Karpas-422 (cell line): ENCODE data around the gene GALNT2. TPM values are rescaled to one million over a fixed set of nuclear protein-coding genes. Genes with fewer than 3 reads are reported as not detected.

Experiments
- DNase-seq: peaks from one replicate; pipeline ENCODE4 v3.0.0-alpha.2; 2015
- H2AFZ ChIP-seq: fragments of 200-600 bp; sonication (generic); 2 replicates; pipeline ENCODE4 v1.6.1; 2014; ENCODE audit warnings: antibody characterized with exemption, low read length, mixed read lengths
- H3K27ac ChIP-seq: fragments of 200-600 bp; sonication (generic); 2 replicates; pipeline ENCODE4 v1.5.1; 2014; ENCODE audit warnings: mild to moderate bottlenecking, low read length, moderate library complexity
- H3K27me3 ChIP-seq: fragments of 200-600 bp; sonication (generic); 2 replicates; pipeline ENCODE4 v1.6.1; 2014; ENCODE audit warnings: low read length, mixed read lengths
- H3K36me3 ChIP-seq: fragments of 200-600 bp; sonication (generic); 2 replicates; pipeline ENCODE4 v1.6.1; 2014; ENCODE audit warnings: low read length, mixed read lengths; ENCODE audit not compliant: insufficient read depth
- H3K4me1 ChIP-seq: fragments of 200-600 bp; sonication (generic); 2 replicates; pipeline ENCODE4 v1.6.1; 2014; ENCODE audit warnings: mild to moderate bottlenecking, low read length, mixed read lengths
- H3K4me2 ChIP-seq: fragments of 200-600 bp; sonication (generic); 2 replicates; pipeline ENCODE4 v1.6.1; 2014; ENCODE audit warnings: low read length, low read depth, mild to moderate bottlenecking; ENCODE audit not compliant: poor library complexity, severe bottlenecking
- H3K4me3 ChIP-seq: fragments of 200-600 bp; sonication (generic); 2 replicates; pipeline ENCODE4 v1.5.1; 2014; ENCODE audit warnings: mild to moderate bottlenecking, antibody characterized with exemption, low read length, mixed read lengths
- H3K79me2 ChIP-seq: fragments of 200-600 bp; sonication (generic); 2 replicates; pipeline ENCODE4 v1.6.1; 2014; ENCODE audit warnings: mild to moderate bottlenecking, low read length, mixed read lengths
- H3K9ac ChIP-seq: fragments of 200-600 bp; sonication (generic); 2 replicates; pipeline ENCODE4 v1.6.0; 2014; ENCODE audit warnings: low read length
- H3K9me2 ChIP-seq: fragments of 200-600 bp; sonication (generic), shearing (Covaris generic); replicated peaks from 2 replicates; pipeline ENCODE4 v1.6.0; 2014; ENCODE audit warnings: mild to moderate bottlenecking, low read length, moderate library complexity; ENCODE audit not compliant: insufficient read depth
- H3K9me3 ChIP-seq: fragments of 300-700, 200-600 bp; sonication (generic); 2 replicates; pipeline ENCODE4 v1.6.1; 2014; ENCODE audit warnings: low read length, mixed read lengths
- H4K20me1 ChIP-seq: fragments of 200-600 bp; sonication (generic); 2 replicates; pipeline ENCODE4 v1.6.1; 2014; ENCODE audit warnings: mild to moderate bottlenecking, antibody characterized with exemption, low read length, low read depth; ENCODE audit not compliant: insufficient read depth
- total RNA-seq: library from RNA; depleted of rRNA; stranded (reverse); fragments of >200 nt; shearing (Covaris generic); gene quantifications from 2 replicates; pipeline ENCODE4 v1.2.3, GENCODE V29; 2014; ENCODE audit warnings: low replicate concordance

The GALNT2 gene
- total RNA-seq, 1 experiment from 2014 or later, result 2.7 TPM

- no peaks in the 10 kb centered on the region for H3K79me2 ChIP-seq
- H4K20me1 ChIP-seq, result peaks cover 16% of the 10 kb centered on the region; the same call in 1 of the 2 replicates
- no peak overlapping the region for H3K27ac ChIP-seq
- no peak overlapping the region for H3K9ac ChIP-seq
- DNase-seq, result no peak
- no peak overlapping the region for H3K4me3 ChIP-seq
- H3K9me3 ChIP-seq, result peaks cover 7% of the 10 kb centered on the region; the same call in 1 of the 2 replicates
- no peaks in the 10 kb centered on the region for H3K36me3 ChIP-seq
- no peaks in the 10 kb centered on the region for H3K27me3 ChIP-seq
- no peak overlapping the region for H2AFZ ChIP-seq
- H3K4me1 ChIP-seq, result no peaks in the 10 kb centered on the region
- H3K4me2 ChIP-seq, result no peak overlapping the region
- no peaks in the 10 kb centered on the region for H3K9me2 ChIP-seq
Measured at GRCh38 chr1:230083746-230084407, 16.8 kb downstream of the GALNT2 start.

- Histone ChIP-seq H3K9ac (no peak overlapping the region), H2AFZ (no peak overlapping the region), H4K20me1 (peaks cover 16% of the 10 kb centered on the region; the same call in 1 of the 2 replicates), H3K27me3 (no peaks in the 10 kb centered on the region), H3K36me3 (no peaks in the 10 kb centered on the region), H3K27ac (no peak overlapping the region), H3K4me1 (no peaks in the 10 kb centered on the region), H3K4me3 (no peak overlapping the region), H3K9me3 (peaks cover 7% of the 10 kb centered on the region; the same call in 1 of the 2 replicates), H3K79me2 (no peaks in the 10 kb centered on the region), H3K9me2 (no peaks in the 10 kb centered on the region), H3K4me2 (no peak overlapping the region)
- DNase-seq, result no peak
Measured at GRCh38 chr1:230084408-230085177, 17.6 kb downstream of the GALNT2 start.

GRCh38 chr1:230085178-230085515 is 18.1 kb downstream of the GALNT2 start:
- Histone ChIP-seq H3K4me1 (no peaks in the 10 kb centered on the region), H3K9me3 (peaks cover 7% of the 10 kb centered on the region; the same call in 1 of the 2 replicates), H3K4me2 (no peak overlapping the region), H3K27me3 (no peaks in the 10 kb centered on the region), H3K4me3 (no peak overlapping the region), H4K20me1 (peaks cover 16% of the 10 kb centered on the region; the same call in 1 of the 2 replicates), H3K36me3 (no peaks in the 10 kb centered on the region), H3K79me2 (no peaks in the 10 kb centered on the region), H3K27ac (no peak overlapping the region), H3K9me2 (no peaks in the 10 kb centered on the region), H2AFZ (no peak overlapping the region), H3K9ac (no peak overlapping the region)
- no peak for DNase-seq

GRCh38 chr1:230086151-230086550 is 19.1 kb downstream of the GALNT2 start:
- H4K20me1 ChIP-seq, result peaks cover 16% of the 10 kb centered on the region; the same call in 1 of the 2 replicates
- H3K9me3 ChIP-seq, result peaks cover 7% of the 10 kb centered on the region; the same call in 1 of the 2 replicates
- no peaks in the 10 kb centered on the region for H3K36me3 ChIP-seq
- no peaks in the 10 kb centered on the region for H3K27me3 ChIP-seq
- H3K79me2 ChIP-seq, result no peaks in the 10 kb centered on the region
- H2AFZ ChIP-seq, result no peak overlapping the region
- H3K9ac ChIP-seq, result no peak overlapping the region
- H3K4me2 ChIP-seq, result no peak overlapping the region
- DNase-seq, result no peak
- no peaks in the 10 kb centered on the region for H3K4me1 ChIP-seq
- H3K9me2 ChIP-seq, result no peaks in the 10 kb centered on the region
- no peak overlapping the region for H3K4me3 ChIP-seq
- no peak overlapping the region for H3K27ac ChIP-seq

GRCh38 chr1:230087028-230087716 is 20.1 kb downstream of the GALNT2 start:
- Histone ChIP-seq H3K27me3 (no peaks in the 10 kb centered on the region), H3K4me2 (no peak overlapping the region), H3K4me1 (no peaks in the 10 kb centered on the region), H3K9ac (no peak overlapping the region), H3K4me3 (no peak overlapping the region), H2AFZ (no peak overlapping the region), H3K27ac (no peak overlapping the region), H3K79me2 (no peaks in the 10 kb centered on the region), H4K20me1 (peaks cover 16% of the 10 kb centered on the region; the same call in 1 of the 2 replicates), H3K36me3 (no peaks in the 10 kb centered on the region), H3K9me3 (peaks cover 7% of the 10 kb centered on the region; the same call in 1 of the 2 replicates), H3K9me2 (no peaks in the 10 kb centered on the region)
- DNase-seq, result no peak

GRCh38 chr1:230087717-230088105 is 20.7 kb downstream of the GALNT2 start:
- Histone ChIP-seq H4K20me1 (peaks cover 16% of the 10 kb centered on the region; the same call in 1 of the 2 replicates), H3K9me3 (peaks cover 5% of the 10 kb centered on the region; the same call in 1 of the 2 replicates), H3K4me3 (no peak overlapping the region), H3K27me3 (no peaks in the 10 kb centered on the region), H3K4me1 (no peaks in the 10 kb centered on the region), H3K4me2 (no peak overlapping the region), H3K36me3 (no peaks in the 10 kb centered on the region), H2AFZ (no peak overlapping the region), H3K27ac (no peak overlapping the region), H3K9me2 (no peaks in the 10 kb centered on the region), H3K79me2 (no peaks in the 10 kb centered on the region), H3K9ac (no peak overlapping the region)
- no peak for DNase-seq

GRCh38 chr1:230090194-230090711 is 23.2 kb downstream of the GALNT2 start:
- no peak overlapping the region for H3K4me2 ChIP-seq
- H3K4me3 ChIP-seq, result no peak overlapping the region
- no peaks in the 10 kb centered on the region for H3K36me3 ChIP-seq
- H3K27me3 ChIP-seq, result no peaks in the 10 kb centered on the region
- H3K9ac ChIP-seq, result no peak overlapping the region
- no peaks in the 10 kb centered on the region for H3K9me2 ChIP-seq
- H2AFZ ChIP-seq, result no peak overlapping the region
- no peaks in the 10 kb centered on the region for H3K4me1 ChIP-seq
- H4K20me1 ChIP-seq, result peaks cover 13% of the 10 kb centered on the region; the same call in 1 of the 2 replicates
- H3K27ac ChIP-seq, result no peak overlapping the region
- DNase-seq, result no peak
- H3K9me3 ChIP-seq, result no peaks in the 10 kb centered on the region
- no peaks in the 10 kb centered on the region for H3K79me2 ChIP-seq
